Measurements from ENCODE around the gene ANXA11. TPM values are rescaled to one million over a fixed set of nuclear protein-coding genes. Genes with fewer than 3 reads are reported as not detected.

ANXA11 gene
- total RNA-seq, 1 donor from 2014 or later: 127 TPM

DNA sequence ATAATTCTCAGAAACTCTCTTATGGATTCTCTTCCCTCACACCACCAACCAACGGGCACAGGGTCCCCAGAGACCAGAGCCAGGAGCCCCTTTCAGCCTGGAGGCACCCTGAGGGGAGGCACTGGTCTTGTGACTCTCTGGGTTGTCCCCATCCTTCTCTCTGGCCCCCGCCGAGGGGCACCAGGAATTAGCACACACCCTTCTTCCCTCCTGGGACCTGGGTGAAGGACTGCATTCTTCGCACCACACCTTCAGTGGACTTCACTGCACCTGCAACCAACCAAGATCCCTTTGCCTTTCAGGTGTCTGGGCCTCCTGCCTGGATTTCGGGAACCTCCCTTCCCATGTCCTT lies 50.7 kb downstream of the ANXA11 start:
- Mint-ChIP-seq H3K4me3 (ENCODE audit: unreplicated experiment) (peak overlapping the region; percentile 46), H3K27ac (ENCODE audit: unreplicated experiment) (peak overlapping the region; percentile 93), H3K9me3 (ENCODE audit: unreplicated experiment) (peaks cover 5% of the 10 kb centered on the region), H3K4me1 (ENCODE audit: unreplicated experiment) (peaks cover 58% of the 10 kb centered on the region), H3K27me3 (ENCODE audit: unreplicated experiment) (no peaks in the 10 kb centered on the region), H3K36me3 (ENCODE audit: unreplicated experiment) (peaks cover 38% of the 10 kb centered on the region)
- TF ChIP-seq, protein P1, sequence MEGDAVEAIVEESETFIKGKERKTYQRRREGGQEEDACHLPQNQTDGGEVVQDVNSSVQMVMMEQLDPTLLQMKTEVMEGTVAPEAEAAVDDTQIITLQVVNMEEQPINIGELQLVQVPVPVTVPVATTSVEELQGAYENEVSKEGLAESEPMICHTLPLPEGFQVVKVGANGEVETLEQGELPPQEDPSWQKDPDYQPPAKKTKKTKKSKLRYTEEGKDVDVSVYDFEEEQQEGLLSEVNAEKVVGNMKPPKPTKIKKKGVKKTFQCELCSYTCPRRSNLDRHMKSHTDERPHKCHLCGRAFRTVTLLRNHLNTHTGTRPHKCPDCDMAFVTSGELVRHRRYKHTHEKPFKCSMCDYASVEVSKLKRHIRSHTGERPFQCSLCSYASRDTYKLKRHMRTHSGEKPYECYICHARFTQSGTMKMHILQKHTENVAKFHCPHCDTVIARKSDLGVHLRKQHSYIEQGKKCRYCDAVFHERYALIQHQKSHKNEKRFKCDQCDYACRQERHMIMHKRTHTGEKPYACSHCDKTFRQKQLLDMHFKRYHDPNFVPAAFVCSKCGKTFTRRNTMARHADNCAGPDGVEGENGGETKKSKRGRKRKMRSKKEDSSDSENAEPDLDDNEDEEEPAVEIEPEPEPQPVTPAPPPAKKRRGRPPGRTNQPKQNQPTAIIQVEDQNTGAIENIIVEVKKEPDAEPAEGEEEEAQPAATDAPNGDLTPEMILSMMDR (IDR thresholded peaks at IDR 0.05): no peak
- no peak for DNase-seq (ENCODE audit: extremely low spot score, unreplicated experiment)

DNA sequence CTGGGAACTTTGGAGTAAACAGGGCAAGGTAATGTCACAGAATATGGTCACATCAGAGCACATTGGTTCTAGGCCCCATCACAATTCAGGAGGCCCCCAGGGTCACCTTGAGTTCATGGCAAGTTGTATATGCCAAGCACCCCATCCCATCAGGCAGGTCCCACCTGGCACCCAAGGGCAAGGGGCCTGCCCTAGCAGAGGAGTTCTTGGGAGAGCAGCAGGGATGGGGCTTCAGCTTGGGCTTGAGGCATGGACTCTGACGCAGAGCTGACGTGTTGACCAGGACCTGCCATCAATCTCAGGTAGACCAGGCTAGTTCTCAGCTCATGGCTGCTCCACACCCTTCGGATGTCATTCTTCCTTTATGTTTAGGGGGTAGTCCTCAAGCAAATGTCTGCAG lies 51.9 kb downstream of the ANXA11 start:
- TF ChIP-seq, protein P1 (IDR thresholded peaks at IDR 0.05): no peak
- DNase-seq (ENCODE audit: extremely low spot score, unreplicated experiment): no peak
- H3K4me1 Mint-ChIP-seq (ENCODE audit: unreplicated experiment): peaks cover 46% of the 10 kb centered on the region
- no peak overlapping the region for H3K4me3 Mint-ChIP-seq (ENCODE audit: unreplicated experiment)
- H3K27me3 Mint-ChIP-seq (ENCODE audit: unreplicated experiment): no peaks in the 10 kb centered on the region
- peak overlapping the region; percentile 70 for H3K27ac Mint-ChIP-seq (ENCODE audit: unreplicated experiment)
- peaks cover 11% of the 10 kb centered on the region for H3K9me3 Mint-ChIP-seq (ENCODE audit: unreplicated experiment)
- H3K36me3 Mint-ChIP-seq (ENCODE audit: unreplicated experiment): peaks cover 48% of the 10 kb centered on the region

DNA sequence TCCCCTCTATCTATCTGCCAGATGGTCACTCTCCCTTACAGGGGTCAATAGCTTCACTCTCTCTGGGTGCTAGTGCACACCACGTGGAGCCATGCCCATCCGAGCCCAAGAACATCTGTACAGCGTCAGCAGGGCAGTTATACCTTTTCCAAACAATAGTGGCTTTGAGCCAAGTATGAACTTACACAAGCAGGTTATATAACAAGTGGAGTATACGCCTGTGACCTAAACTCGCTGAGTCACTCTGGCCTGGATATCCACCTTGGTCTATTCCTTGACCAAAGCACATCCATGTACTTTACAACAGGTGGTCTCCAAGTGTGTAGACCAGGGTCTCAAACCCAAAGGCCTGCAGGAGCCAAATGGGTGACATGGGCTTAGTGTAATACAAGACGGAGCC lies 52.5 kb downstream of the ANXA11 start:
- H3K27me3 Mint-ChIP-seq (ENCODE audit: unreplicated experiment): no peaks in the 10 kb centered on the region
- peaks cover 46% of the 10 kb centered on the region for H3K36me3 Mint-ChIP-seq (ENCODE audit: unreplicated experiment)
- no peak overlapping the region for H3K4me3 Mint-ChIP-seq (ENCODE audit: unreplicated experiment)
- TF ChIP-seq, protein P1 (IDR thresholded peaks at IDR 0.05): no peak
- H3K4me1 Mint-ChIP-seq (ENCODE audit: unreplicated experiment): peaks cover 40% of the 10 kb centered on the region
- no peak for DNase-seq (ENCODE audit: extremely low spot score, unreplicated experiment)
- H3K9me3 Mint-ChIP-seq (ENCODE audit: unreplicated experiment): peaks cover 11% of the 10 kb centered on the region
- H3K27ac Mint-ChIP-seq (ENCODE audit: unreplicated experiment): no peak overlapping the region

DNA sequence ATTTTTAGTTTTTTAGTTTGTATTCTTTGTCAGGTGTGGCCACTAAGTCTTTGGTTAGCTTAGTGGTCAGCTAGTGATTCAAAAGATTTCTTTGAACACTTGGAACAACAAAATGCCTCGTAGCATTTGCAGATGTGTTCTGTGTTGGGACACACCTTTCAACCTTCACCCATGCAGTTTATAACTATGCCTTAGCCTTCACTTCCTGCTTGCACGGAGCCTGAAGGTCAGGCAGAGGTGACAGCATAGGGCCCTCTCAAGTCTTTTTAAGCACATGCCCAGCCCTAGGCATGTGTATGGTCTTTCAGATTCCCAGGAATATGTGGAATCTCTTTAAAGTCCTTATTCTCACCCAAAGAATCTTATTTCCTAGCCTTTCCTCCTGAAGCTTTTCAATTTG lies 55.2 kb downstream of the ANXA11 start:
- Mint-ChIP-seq H3K4me1 (ENCODE audit: unreplicated experiment) (peaks cover 22% of the 10 kb centered on the region), H3K36me3 (ENCODE audit: unreplicated experiment) (peaks cover 40% of the 10 kb centered on the region), H3K27ac (ENCODE audit: unreplicated experiment) (no peak overlapping the region), H3K27me3 (ENCODE audit: unreplicated experiment) (no peaks in the 10 kb centered on the region), H3K4me3 (ENCODE audit: unreplicated experiment) (no peak overlapping the region), H3K9me3 (ENCODE audit: unreplicated experiment) (peaks cover 11% of the 10 kb centered on the region)
- no peak for DNase-seq (ENCODE audit: extremely low spot score, unreplicated experiment)
- TF ChIP-seq, protein P1 (IDR thresholded peaks at IDR 0.05): no peak

DNA sequence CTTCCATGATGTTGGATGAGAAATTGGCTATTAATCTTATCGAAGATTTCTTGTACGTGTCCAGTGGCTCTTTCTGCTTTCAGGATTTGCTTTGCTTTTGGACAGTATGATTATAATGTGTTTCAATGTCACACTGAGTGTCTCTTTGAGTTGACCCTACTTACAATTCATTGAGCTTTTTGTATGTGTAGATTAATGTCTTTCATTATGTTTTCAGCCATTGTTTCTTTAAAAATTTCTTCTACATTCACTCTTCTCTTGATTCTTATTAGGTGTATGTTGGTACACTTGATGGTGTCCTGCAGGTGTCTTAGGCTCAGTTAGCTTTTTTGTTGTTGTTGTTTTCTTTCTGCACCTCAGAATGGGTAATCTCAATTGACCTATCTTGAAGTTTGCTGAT lies 56.2 kb downstream of the ANXA11 start:
- peaks cover 13% of the 10 kb centered on the region for H3K4me1 Mint-ChIP-seq (ENCODE audit: unreplicated experiment)
- TF ChIP-seq, protein P1 (IDR thresholded peaks at IDR 0.05): no peak

More for the DNA sequence above, 56.2 kb downstream of the ANXA11 start:
- no peak for DNase-seq (ENCODE audit: extremely low spot score, unreplicated experiment)
- no peaks in the 10 kb centered on the region for H3K27me3 Mint-ChIP-seq (ENCODE audit: unreplicated experiment)
- H3K36me3 Mint-ChIP-seq (ENCODE audit: unreplicated experiment): peaks cover 38% of the 10 kb centered on the region
- H3K4me3 Mint-ChIP-seq (ENCODE audit: unreplicated experiment): no peak overlapping the region
- no peak overlapping the region for H3K27ac Mint-ChIP-seq (ENCODE audit: unreplicated experiment)
- peaks cover 11% of the 10 kb centered on the region for H3K9me3 Mint-ChIP-seq (ENCODE audit: unreplicated experiment)
